Activated T-cell treated with anti-CD3 and anti-CD28 coated beads, Interleukin-2, amount 50 U/mL, for 24 hours (primary cell): ENCODE data around the gene LRRC26.

Experiments
- DNase-seq: peaks from one replicate; pipeline ENCODE4 v3.0.0-alpha.2; 2020
- H3K27ac Mint-ChIP-seq: 2 replicates; pipeline ENCODE4 v1.8.0; 2020; ENCODE audit warnings: mild to moderate bottlenecking, mixed read lengths
- H3K27me3 Mint-ChIP-seq: 2 replicates; pipeline ENCODE4 v1.8.0; 2020; ENCODE audit warnings: mixed read lengths
- H3K36me3 Mint-ChIP-seq: 2 replicates; pipeline ENCODE4 v1.8.0; 2020; ENCODE audit warnings: low read depth, mixed read lengths
- H3K4me1 Mint-ChIP-seq: 2 replicates; pipeline ENCODE4 v1.8.0; 2020; ENCODE audit warnings: low read depth, mixed read lengths
- H3K4me3 Mint-ChIP-seq: 2 replicates; pipeline ENCODE4 v1.8.0; 2020; ENCODE audit warnings: mild to moderate bottlenecking, moderate library complexity, mixed read lengths
- H3K9me3 Mint-ChIP-seq: 2 replicates; pipeline ENCODE4 v1.8.0; 2020; ENCODE audit warnings: mixed read lengths

Gene LRRC26

DNA sequence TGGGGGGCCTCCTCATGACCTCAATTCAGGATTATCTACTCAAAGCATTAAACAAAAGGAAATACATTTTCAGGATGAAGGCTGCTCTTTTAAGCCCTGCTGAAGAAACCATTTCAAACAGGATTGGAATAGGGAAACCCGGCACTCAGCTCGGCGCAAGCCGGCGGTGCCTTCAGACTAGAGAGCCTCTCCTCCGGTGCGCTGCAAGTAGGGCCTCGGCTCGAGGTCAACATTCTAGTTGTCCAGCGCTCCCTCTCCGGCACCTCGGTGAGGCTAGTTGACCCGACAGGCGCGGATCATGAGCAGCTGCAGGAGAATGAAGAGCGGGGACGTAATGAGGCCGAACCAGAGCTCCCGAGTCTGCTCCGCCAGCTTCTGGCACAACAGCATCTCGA, 34.9 kb upstream of the LRRC26 start:
- H3K27me3 Mint-ChIP-seq, result no peaks in the 10 kb centered on the region
- no peaks in the 10 kb centered on the region for H3K9me3 Mint-ChIP-seq
- peaks cover 60% of the 10 kb centered on the region for H3K36me3 Mint-ChIP-seq
- no peak for DNase-seq
- peak overlapping the region; percentile 95 for H3K4me3 Mint-ChIP-seq
- peaks cover 49% of the 10 kb centered on the region for H3K4me1 Mint-ChIP-seq
- H3K27ac Mint-ChIP-seq, result peak overlapping the region; percentile 95

- no peak overlapping the region for H3K27ac Mint-ChIP-seq
- H3K27me3 Mint-ChIP-seq, result no peaks in the 10 kb centered on the region
- no peaks in the 10 kb centered on the region for H3K9me3 Mint-ChIP-seq
- H3K4me1 Mint-ChIP-seq, result peaks cover 56% of the 10 kb centered on the region
- no peak for DNase-seq
- H3K4me3 Mint-ChIP-seq, result peak overlapping the region; percentile 38
- peaks cover 44% of the 10 kb centered on the region for H3K36me3 Mint-ChIP-seq
Observed at GRCh38 chr9:137202966-137203365, 33.1 kb upstream of the LRRC26 start.

DNA sequence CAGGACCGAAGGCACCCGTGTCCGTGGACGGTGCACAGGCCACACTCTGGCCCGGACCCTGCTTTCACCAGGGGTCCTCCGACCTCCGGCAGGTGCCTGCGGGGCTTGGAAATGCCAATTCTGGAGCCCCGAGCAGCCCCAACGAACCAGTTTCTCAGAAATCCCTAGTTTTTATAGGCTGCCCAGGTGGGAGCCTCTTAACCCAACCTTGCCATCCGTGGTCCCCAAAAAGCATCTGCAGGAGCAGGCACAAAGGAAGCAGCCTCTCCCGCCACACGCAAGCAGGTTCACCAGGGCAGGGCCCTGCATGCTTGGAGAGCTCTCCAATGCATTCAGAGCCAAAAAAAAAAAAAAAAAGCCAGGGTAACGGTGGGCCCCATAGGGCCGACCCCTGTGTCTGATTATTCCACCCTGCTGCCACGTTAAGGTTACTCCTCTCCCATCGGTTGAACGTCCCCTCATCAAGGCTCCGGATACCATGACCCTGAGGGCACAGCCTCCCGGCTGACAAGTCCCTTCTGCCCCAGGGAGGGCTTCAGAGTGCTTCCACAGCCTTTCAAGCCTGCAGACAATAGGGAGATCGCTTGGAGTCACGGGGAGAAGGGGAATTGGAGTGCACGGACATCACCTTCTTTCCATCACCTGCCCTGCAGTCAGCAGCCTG, 31.5 kb upstream of the LRRC26 start:
- Mint-ChIP-seq H3K27ac (peak overlapping the region; percentile 90), H3K36me3 (peaks cover 28% of the 10 kb centered on the region), H3K27me3 (no peaks in the 10 kb centered on the region), H3K4me1 (peaks cover 44% of the 10 kb centered on the region), H3K4me3 (peak overlapping the region; percentile 87), H3K9me3 (no peaks in the 10 kb centered on the region)
- no peak for DNase-seq

GRCh38 chr9:137200311-137201204, 30.7 kb upstream of the LRRC26 start, which contains the start of gene TPRN:
TSS of gene TPRN (minus strand) at chr9:137200741. CDS start at chr9:137200711, 30 bp downstream.
- peak within 1 kb of the TSS; percentile 90 for H3K27ac Mint-ChIP-seq
- peak; percentile 96 for DNase-seq
- no peaks in the 10 kb centered on the region for H3K27me3 Mint-ChIP-seq
- peaks cover 42% of the 10 kb centered on the region for H3K4me1 Mint-ChIP-seq
- H3K9me3 Mint-ChIP-seq, result no peaks in the 10 kb centered on the region
- peak within 1 kb of the TSS; percentile 87 for H3K4me3 Mint-ChIP-seq
- peaks cover 20% of the 10 kb centered on the region for H3K36me3 Mint-ChIP-seq

DNA sequence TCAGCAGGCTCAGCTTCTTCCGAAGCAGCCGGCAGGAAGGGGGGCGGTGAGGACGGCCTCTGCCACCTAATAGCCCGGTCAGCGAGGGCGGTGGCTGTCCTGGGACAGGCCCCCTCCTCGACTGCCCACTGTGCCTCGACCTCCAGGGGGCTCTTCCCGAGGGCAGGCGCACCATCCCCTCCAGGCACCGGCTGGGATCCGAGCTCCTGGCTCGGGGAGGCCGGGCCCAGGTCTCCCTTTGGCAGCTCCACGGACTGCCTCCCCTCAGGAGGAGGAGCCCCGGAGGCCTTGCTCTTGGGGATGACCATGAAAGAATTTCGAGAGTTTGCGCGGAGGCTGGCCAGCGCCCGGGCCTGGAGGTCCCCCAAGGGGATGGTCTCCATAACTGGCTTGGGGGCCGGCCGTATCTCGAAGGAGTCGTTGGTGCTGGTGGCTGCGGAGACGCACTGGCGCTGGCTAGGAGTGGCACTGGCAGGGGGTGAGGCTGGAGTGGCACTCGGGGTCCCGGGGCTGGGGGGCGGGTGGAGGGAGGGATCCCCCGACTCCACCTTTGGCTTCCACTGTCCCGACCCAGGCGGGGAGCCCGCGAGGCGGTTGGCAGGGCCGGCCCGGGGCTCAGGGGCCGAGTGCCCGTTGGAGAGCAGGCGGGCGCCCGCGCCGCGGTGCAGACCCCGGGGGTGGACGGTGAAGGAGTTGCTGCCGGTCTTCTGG, 29.7 kb upstream of the LRRC26 start:
- Mint-ChIP-seq H3K9me3 (no peaks in the 10 kb centered on the region), H3K27ac (peak overlapping the region; percentile 68), H3K4me1 (peaks cover 40% of the 10 kb centered on the region), H3K27me3 (no peaks in the 10 kb centered on the region), H3K36me3 (peaks cover 14% of the 10 kb centered on the region), H3K4me3 (peak overlapping the region; percentile 77)
- DNase-seq, result no peak

DNA sequence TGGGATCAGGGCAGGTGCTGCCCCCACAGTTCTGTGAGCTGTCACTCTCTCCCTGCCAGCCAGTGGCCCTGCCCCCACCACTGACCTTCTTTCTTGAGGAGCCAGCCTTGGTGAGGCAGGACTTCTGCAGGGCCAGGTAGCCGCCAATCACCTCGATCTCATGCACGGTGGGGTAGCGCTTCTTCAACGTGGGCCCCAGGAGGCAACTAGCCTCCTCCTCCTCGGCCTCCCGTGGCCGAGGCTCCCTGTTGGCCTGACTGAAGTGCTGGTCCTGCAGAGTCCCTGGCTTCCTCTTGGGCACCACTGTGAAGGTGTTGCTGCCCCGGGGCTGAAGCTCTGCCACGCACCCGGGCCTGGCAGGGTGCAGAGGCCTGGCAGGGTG, 29.0 kb upstream of the LRRC26 start:
- Mint-ChIP-seq H3K27me3 (no peaks in the 10 kb centered on the region), H3K9me3 (no peaks in the 10 kb centered on the region), H3K4me3 (peak overlapping the region; percentile 33), H3K27ac (no peak overlapping the region), H3K4me1 (peaks cover 33% of the 10 kb centered on the region), H3K36me3 (peaks cover 8% of the 10 kb centered on the region)
- DNase-seq, result no peak

GRCh38 chr9:137198051-137198901, 28.4 kb upstream of the LRRC26 start:
- Mint-ChIP-seq H3K9me3 (no peaks in the 10 kb centered on the region), H3K36me3 (peaks cover 8% of the 10 kb centered on the region), H3K4me3 (peak overlapping the region; percentile 33), H3K4me1 (peaks cover 29% of the 10 kb centered on the region), H3K27ac (no peak overlapping the region), H3K27me3 (no peaks in the 10 kb centered on the region)
- DNase-seq, result no peak

GRCh38 chr9:137195525-137196220, 25.8 kb upstream of the LRRC26 start:
- H3K4me3 Mint-ChIP-seq, result no peak overlapping the region
- peaks cover 17% of the 10 kb centered on the region for H3K4me1 Mint-ChIP-seq
- DNase-seq, result no peak
- H3K9me3 Mint-ChIP-seq, result no peaks in the 10 kb centered on the region
- no peaks in the 10 kb centered on the region for H3K27me3 Mint-ChIP-seq
- H3K27ac Mint-ChIP-seq, result no peak overlapping the region
- peaks cover 11% of the 10 kb centered on the region for H3K36me3 Mint-ChIP-seq

DNA sequence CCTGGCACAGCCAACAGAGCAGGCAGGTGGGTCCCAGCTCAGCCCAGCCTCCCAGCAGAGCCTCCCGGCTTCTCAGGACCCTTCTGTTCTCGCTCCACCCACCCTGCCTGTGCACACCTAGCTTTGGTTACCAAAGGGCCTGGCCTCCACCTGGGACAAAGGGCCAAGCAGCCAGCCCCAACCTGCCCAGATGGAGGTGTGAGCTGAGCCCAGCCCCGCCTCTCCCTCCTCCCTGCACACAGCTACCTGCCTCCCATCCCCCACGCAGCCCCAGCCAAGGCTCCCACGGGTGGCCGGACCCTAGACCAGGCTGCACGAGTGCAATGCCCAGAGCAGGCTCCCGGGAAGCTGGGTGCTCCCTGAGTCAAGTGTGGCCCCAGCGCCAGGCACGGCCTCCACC, 25.1 kb upstream of the LRRC26 start:
- peaks cover 17% of the 10 kb centered on the region for H3K36me3 Mint-ChIP-seq
- no peak for DNase-seq
- H3K27me3 Mint-ChIP-seq, result no peaks in the 10 kb centered on the region
- H3K4me3 Mint-ChIP-seq, result no peak overlapping the region
- no peaks in the 10 kb centered on the region for H3K9me3 Mint-ChIP-seq
- H3K4me1 Mint-ChIP-seq, result peaks cover 23% of the 10 kb centered on the region
- H3K27ac Mint-ChIP-seq, result no peak overlapping the region

DNA sequence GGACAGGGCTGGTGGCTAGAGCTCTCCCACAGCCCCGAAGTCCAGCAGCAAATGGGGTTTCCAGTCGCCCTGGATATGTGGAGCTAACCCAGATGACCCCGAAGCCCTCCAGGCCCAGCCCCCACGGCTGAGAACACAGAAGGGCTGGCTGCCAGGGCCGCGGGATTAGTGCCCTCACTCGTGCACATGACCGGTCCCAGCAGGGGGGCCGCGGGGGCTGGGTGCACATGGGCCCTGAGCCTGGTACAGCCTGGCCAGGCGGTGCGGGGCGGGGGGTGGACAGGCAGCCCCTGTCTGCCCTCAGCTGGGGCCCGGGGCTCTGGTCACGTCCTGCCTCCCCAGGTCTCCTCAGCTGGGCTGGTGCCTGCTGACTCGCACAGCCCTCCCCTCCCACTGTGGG, 24.5 kb upstream of the LRRC26 start:
- Mint-ChIP-seq H3K4me1 (peaks cover 26% of the 10 kb centered on the region), H3K36me3 (peaks cover 21% of the 10 kb centered on the region), H3K27me3 (no peaks in the 10 kb centered on the region), H3K4me3 (no peak overlapping the region), H3K9me3 (no peaks in the 10 kb centered on the region), H3K27ac (no peak overlapping the region)
- no peak for DNase-seq

GRCh38 chr9:137193771-137194170, 23.9 kb upstream of the LRRC26 start:
- DNase-seq, result no peak
- Mint-ChIP-seq H3K4me3 (no peak overlapping the region), H3K9me3 (no peaks in the 10 kb centered on the region), H3K36me3 (peaks cover 26% of the 10 kb centered on the region), H3K27me3 (no peaks in the 10 kb centered on the region), H3K4me1 (peaks cover 28% of the 10 kb centered on the region), H3K27ac (no peak overlapping the region)

DNA sequence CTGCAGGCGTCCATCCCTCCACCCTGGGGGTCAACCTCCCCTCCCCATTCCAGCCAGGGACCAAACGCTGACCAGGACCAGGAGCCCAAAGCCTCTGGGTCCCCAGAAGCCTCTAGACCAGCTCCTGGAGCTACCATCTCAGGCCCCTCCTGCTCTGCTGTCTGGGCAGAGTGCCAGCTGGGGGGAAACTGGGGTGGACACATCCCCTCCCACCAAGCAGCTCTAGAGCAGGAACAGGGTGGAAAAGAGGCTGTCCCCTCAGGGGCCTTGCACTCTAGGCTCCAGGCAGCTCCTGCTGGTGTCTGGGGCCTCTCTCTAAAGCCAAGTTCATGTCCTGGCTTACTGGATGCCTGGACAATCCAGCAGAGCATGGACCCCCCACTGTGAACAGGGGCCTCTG, 23.0 kb upstream of the LRRC26 start:
- Mint-ChIP-seq H3K9me3 (no peaks in the 10 kb centered on the region), H3K27me3 (no peaks in the 10 kb centered on the region), H3K36me3 (peaks cover 31% of the 10 kb centered on the region), H3K27ac (no peak overlapping the region), H3K4me3 (no peak overlapping the region), H3K4me1 (peaks cover 24% of the 10 kb centered on the region)
- DNase-seq, result no peak

GRCh38 chr9:137192448-137192780, 22.6 kb upstream of the LRRC26 start:
- H3K4me3 Mint-ChIP-seq, result no peak overlapping the region
- H3K27ac Mint-ChIP-seq, result no peak overlapping the region
- H3K4me1 Mint-ChIP-seq, result peaks cover 26% of the 10 kb centered on the region

More at GRCh38 chr9:137192448-137192780, 22.6 kb upstream of the LRRC26 start:
- Mint-ChIP-seq H3K9me3 (no peaks in the 10 kb centered on the region), H3K27me3 (no peaks in the 10 kb centered on the region), H3K36me3 (peaks cover 35% of the 10 kb centered on the region)
- DNase-seq, result no peak
